Skeletal muscle tissue (tissue), 4 donors: Measurements from ENCODE around the gene SMAD3. TPM values are rescaled to one million over a fixed set of nuclear protein-coding genes. Genes with fewer than 3 reads are reported as not detected.

Experiments
- H3K27ac ChIP-seq: one replicate; pipeline ENCODE4 v1.7.0; 2013; ENCODE audit warnings: mild to moderate bottlenecking, low read depth, low read length, inconsistent platforms
- H3K27me3 ChIP-seq, 3 donors: one replicate each; pipeline ENCODE4 v1.7.0; 2013; ENCODE audit warnings: low read length in 3 of 3; ENCODE audit not compliant: control insufficient read depth in 3 of 3, insufficient read depth in 3 of 3
- H3K36me3 ChIP-seq, 3 donors: one replicate each; pipeline ENCODE4 v1.7.0; 2013; ENCODE audit warnings: low read length in 3 of 3; ENCODE audit not compliant: control insufficient read depth in 3 of 3, insufficient read depth in 3 of 3
- H3K4me1 ChIP-seq, 3 donors: one replicate each; pipeline ENCODE4 v1.7.0; 2013; ENCODE audit warnings: low read length in 3 of 3, mild to moderate bottlenecking in 3 of 3; ENCODE audit not compliant: control insufficient read depth in 3 of 3, insufficient read depth in 3 of 3
- H3K4me3 ChIP-seq, 3 donors: one replicate each; pipeline ENCODE4 v1.7.0; 2013; ENCODE audit warnings: low read length in 3 of 3
- H3K9ac ChIP-seq, 3 donors: one replicate each; pipeline ENCODE4 v1.7.0; 2013; ENCODE audit warnings: low read length in 3 of 3, mild to moderate bottlenecking in 3 of 3, moderate library complexity in 2 of 3, low read depth in 1 of 3
- H3K9me3 ChIP-seq, 3 donors: one replicate each; pipeline ENCODE4 v1.7.0; 2013; ENCODE audit warnings: low read length in 3 of 3; ENCODE audit not compliant: control insufficient read depth in 3 of 3
- total RNA-seq: library from RNA; depleted of rRNA; stranded (reverse); fragments of >200 nt; gene quantifications from one replicate; pipeline ENCODE4 v1.2.3, GENCODE V29; 2014
- donor health status: Osteomylitis.

SMAD3 gene
- total RNA-seq, 1 donor from 2014 or later, result 17.2 TPM

DNA sequence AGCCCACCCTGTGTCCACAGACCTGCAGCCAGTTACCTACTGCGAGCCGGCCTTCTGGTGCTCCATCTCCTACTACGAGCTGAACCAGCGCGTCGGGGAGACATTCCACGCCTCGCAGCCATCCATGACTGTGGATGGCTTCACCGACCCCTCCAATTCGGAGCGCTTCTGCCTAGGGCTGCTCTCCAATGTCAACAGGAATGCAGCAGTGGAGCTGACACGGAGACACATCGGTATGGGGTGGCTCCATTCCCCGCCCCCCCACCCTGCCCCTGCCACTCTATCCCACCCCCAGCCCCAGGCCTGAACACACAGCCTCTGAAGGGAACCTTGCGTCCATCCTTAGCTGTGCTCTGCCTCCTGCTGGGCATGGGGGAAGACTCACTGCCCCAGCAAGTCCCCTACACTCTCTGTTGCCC, 115.8 kb downstream of the SMAD3 start:
- H3K27ac ChIP-seq, result no peak overlapping the region
- no peak overlapping the region for H3K9ac ChIP-seq
- no peaks in the 10 kb centered on the region for H3K9me3 ChIP-seq
- peaks cover 42 to 80% (median 74%) of the 10 kb centered on the region in 3 donors for H3K4me1 ChIP-seq
- no peak overlapping the region for H3K4me3 ChIP-seq
- H3K27me3 ChIP-seq, result no peaks in the 10 kb centered on the region
- H3K36me3 ChIP-seq, result peaks cover 19 to 41% (median 27%) of the 10 kb centered on the region in 3 donors

GRCh38 chr15:67183443-67184169, 118.2 kb downstream of the SMAD3 start:
- Histone ChIP-seq H3K4me3 (no peak overlapping the region), H3K9ac (no peak overlapping the region), H3K4me1 (peaks cover 48 to 80% (median 71%) of the 10 kb centered on the region in 3 donors), H3K9me3 (no peaks in the 10 kb centered on the region), H3K36me3 (peaks cover 31 to 53% (median 37%) of the 10 kb centered on the region in 3 donors), H3K27me3 (no peaks in the 10 kb centered on the region), H3K27ac (no peak overlapping the region)

DNA sequence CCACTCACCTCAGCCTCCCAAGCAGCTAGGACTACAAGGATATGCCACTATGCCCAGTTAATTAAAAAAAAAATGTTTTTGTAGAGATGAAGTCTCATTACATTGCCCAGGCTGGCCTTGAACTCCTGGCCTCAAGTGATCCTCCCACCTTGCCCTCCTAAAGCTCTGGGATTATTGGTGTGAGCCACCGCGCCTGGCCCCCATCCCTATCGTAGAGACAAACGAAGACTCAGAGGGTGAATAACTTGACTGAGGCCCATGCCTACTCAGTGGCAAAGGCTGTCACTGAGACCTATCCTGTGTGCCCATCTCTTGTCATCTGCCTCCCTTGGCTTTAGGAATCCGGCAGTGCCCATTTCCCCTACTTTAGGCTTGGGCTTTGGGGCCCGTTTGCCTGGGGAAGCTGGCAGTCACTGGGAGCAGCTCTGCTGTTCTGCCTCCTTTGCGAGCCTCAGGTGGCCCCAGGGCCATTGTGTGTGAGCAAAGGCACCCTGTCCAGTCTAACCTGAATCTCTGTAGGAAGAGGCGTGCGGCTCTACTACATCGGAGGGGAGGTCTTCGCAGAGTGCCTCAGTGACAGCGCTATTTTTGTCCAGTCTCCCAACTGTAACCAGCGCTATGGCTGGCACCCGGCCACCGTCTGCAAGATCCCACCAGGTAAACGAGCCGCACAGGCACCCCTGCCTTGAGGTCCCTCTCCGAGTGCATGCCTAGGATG, 119.0 kb downstream of the SMAD3 start:
- H3K36me3 ChIP-seq, result peaks cover 31 to 46% (median 33%) of the 10 kb centered on the region in 3 donors
- no peaks in the 10 kb centered on the region for H3K9me3 ChIP-seq
- H3K27ac ChIP-seq, result peak overlapping the region; percentile 90
- H3K9ac ChIP-seq, result peak overlapping the region in 1 of 3 donors; percentile 58
- peaks cover 55 to 80% (median 71%) of the 10 kb centered on the region in 3 donors for H3K4me1 ChIP-seq
- H3K4me3 ChIP-seq, result no peak overlapping the region
- H3K27me3 ChIP-seq, result no peaks in the 10 kb centered on the region

DNA sequence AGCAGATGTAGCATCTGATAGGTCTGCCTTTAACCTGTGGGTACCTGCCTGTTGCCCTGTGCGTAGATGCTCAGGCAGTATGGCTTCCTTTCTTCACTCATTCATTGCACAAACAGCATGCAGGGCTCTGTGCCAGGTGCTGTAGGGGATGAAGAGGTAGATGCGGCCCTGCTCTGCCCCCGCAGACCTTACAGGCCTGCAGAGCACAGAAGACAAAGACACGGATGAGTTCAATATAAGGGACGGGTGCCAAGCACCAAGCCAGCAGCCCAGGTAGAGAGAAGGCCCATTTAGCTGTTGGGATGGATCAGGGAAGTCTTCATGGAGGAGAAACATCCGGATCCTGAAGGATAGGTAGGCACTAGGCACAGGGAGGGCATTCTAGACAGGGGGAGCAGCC, 119.6 kb downstream of the SMAD3 start:
- peak overlapping the region; percentile 90 for H3K27ac ChIP-seq
- H3K36me3 ChIP-seq, result peaks cover 29 to 39% (median 31%) of the 10 kb centered on the region in 3 donors
- no peaks in the 10 kb centered on the region for H3K9me3 ChIP-seq
- H3K9ac ChIP-seq, result peak overlapping the region in 2 of 3 donors; percentile 41 to 73
- H3K4me1 ChIP-seq, result peaks cover 62 to 80% (median 71%) of the 10 kb centered on the region in 3 donors
- no peak overlapping the region for H3K4me3 ChIP-seq
- H3K27me3 ChIP-seq, result no peaks in the 10 kb centered on the region

GRCh38 chr15:67185621-67186225, 120.3 kb downstream of the SMAD3 start:
- no peaks in the 10 kb centered on the region for H3K9me3 ChIP-seq
- H3K4me3 ChIP-seq, result peak overlapping the region in 2 of 3 donors; percentile 7 to 29
- peaks cover 31 to 43% (median 35%) of the 10 kb centered on the region in 3 donors for H3K36me3 ChIP-seq
- no peaks in the 10 kb centered on the region for H3K27me3 ChIP-seq
- peak overlapping the region; percentile 2 to 73 (median 41) for H3K9ac ChIP-seq
- peak overlapping the region; percentile 90 for H3K27ac ChIP-seq
- peaks cover 69 to 80% (median 72%) of the 10 kb centered on the region in 3 donors for H3K4me1 ChIP-seq

DNA sequence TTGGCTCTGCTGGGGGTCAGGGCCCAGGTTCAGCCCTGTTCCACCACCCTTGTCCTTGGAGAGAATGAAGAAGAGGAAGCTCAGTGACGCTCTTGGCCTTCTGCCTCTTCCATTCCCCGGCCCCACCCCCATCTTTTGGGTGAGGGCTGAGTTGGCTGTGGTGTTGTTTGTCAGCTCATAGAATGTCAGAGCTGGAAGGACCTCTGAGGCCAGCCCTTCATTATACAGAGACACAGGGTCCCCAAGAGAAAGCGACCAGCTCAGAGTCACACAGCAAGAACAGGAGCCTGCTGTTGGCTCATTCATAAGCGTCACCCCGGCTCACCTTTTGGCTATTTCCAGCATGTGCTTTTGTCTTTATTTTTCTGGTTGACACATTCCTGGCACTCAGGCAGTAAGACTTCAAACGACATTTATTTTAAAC, 120.8 kb downstream of the SMAD3 start:
- Histone ChIP-seq H3K4me1 (peaks cover 72 to 83% (median 76%) of the 10 kb centered on the region in 3 donors), H3K9me3 (no peaks in the 10 kb centered on the region), H3K4me3 (peak overlapping the region in 2 of 3 donors; percentile 7 to 29), H3K27ac (peak overlapping the region; percentile 90), H3K36me3 (peaks cover 34 to 43% (median 39%) of the 10 kb centered on the region in 3 donors), H3K9ac (peak overlapping the region in 2 of 3 donors; percentile 42 to 73), H3K27me3 (no peaks in the 10 kb centered on the region)

DNA sequence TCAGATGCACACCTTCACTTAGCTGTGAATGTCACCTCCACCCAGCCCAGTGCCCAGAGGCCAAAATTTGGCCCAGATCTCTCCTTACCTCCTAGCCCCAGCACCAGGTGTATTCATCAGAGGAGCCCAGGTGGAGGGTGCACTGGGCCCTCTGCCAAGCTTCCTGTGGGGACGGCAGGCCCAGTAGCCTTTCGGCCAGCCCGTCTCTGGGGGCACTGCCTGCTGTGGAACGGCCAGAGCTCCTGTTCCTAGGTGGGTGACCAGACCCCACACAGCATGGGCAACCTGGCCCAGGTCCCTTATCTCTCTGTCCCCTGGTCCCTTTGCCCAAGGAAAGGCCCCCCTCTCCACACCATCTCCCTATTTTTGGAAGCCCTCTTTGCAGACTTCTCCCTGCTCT, 121.3 kb downstream of the SMAD3 start:
- peak overlapping the region in 1 of 3 donors; percentile 52 for H3K4me3 ChIP-seq
- peaks cover 76 to 87% (median 80%) of the 10 kb centered on the region in 3 donors for H3K4me1 ChIP-seq
- no peaks in the 10 kb centered on the region for H3K27me3 ChIP-seq
- peak overlapping the region; percentile 90 for H3K27ac ChIP-seq
- no peaks in the 10 kb centered on the region for H3K9me3 ChIP-seq
- H3K9ac ChIP-seq, result peak overlapping the region in 2 of 3 donors; percentile 42 to 73
- H3K36me3 ChIP-seq, result peaks cover 35 to 47% (median 41%) of the 10 kb centered on the region in 3 donors

DNA sequence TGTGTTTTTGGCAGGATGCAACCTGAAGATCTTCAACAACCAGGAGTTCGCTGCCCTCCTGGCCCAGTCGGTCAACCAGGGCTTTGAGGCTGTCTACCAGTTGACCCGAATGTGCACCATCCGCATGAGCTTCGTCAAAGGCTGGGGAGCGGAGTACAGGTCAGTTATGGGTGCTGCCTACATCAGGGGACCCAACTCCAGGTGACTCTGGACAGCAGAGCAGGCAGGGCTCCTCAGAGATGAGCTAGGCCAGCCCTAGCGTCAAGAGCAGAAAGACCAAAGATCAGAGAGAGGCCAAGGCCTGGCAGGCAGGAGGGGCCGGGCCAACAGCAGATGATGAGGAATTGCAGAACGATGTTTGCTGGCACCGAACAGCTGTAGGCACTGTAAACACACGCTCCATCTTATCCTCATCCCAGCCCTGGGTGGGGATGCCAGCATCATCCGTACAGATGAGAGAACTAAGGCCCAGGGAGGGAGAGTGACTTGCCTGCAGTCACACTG, 122.0 kb downstream of the SMAD3 start:
- Histone ChIP-seq H3K9ac (peak overlapping the region in 2 of 3 donors; percentile 13 to 73), H3K27me3 (no peaks in the 10 kb centered on the region), H3K4me1 (peaks cover 82 to 95% (median 87%) of the 10 kb centered on the region in 3 donors), H3K9me3 (no peaks in the 10 kb centered on the region), H3K27ac (peak overlapping the region; percentile 90), H3K4me3 (peak overlapping the region in 2 of 3 donors; percentile 19 to 22), H3K36me3 (peaks cover 29 to 46% (median 45%) of the 10 kb centered on the region in 3 donors)

GRCh38 chr15:67188551-67189218, 123.3 kb downstream of the SMAD3 start:
- peak overlapping the region in 1 of 3 donors; percentile 41 for H3K4me3 ChIP-seq
- no peaks in the 10 kb centered on the region for H3K27me3 ChIP-seq
- H3K27ac ChIP-seq, result peak overlapping the region; percentile 90
- H3K4me1 ChIP-seq, result peaks cover 91 to 99% (median 95%) of the 10 kb centered on the region in 3 donors
- H3K9ac ChIP-seq, result peak overlapping the region; percentile 25 to 68 (median 48)
- no peaks in the 10 kb centered on the region for H3K9me3 ChIP-seq
- H3K36me3 ChIP-seq, result peaks cover 26 to 48% (median 45%) of the 10 kb centered on the region in 3 donors
